ENCODE results near the gene HMOX1. TPM values are rescaled to one million over a fixed set of nuclear protein-coding genes. Genes with fewer than 3 reads are reported as not detected.

Gene HMOX1
- total RNA-seq, 1 experiment from 2014 or later = 26.4 TPM

GRCh38 chr22:35435201-35435740 is 54.4 kb downstream of the HMOX1 start:
- Histone ChIP-seq H3K27ac (ENCODE audit: low read depth, low read length) (no peak overlapping the region), H3K79me2 (ENCODE audit: insufficient read depth, low read length) (no peaks in the 10 kb centered on the region), H3K9me2 (ENCODE audit: insufficient read depth) (no peaks in the 10 kb centered on the region), H3K4me3 (replicated peaks in 1 of 2; ENCODE audit: low read depth in 1 of 2, low read length in 2 of 2) (no peak overlapping the region), H3K9me3 (ENCODE audit: control insufficient read depth in 1 of 2, insufficient read depth in 1 of 2, low read depth in 1 of 2, low read length in 2 of 2) (peaks cover 8 to 11% of the 10 kb centered on the region in 2 experiments; a peak in 2 of 4 replicates), H3K4me1 (ENCODE audit: control insufficient read depth in 1 of 2, insufficient read depth in 2 of 2, low read length in 2 of 2) (peaks cover 0 to 4% of the 10 kb centered on the region in 2 experiments; a peak in 1 of 4 replicates), H4K20me1 (ENCODE audit: insufficient read depth) (no peaks in the 10 kb centered on the region), H3K9ac (ENCODE audit: low read length) (no peak overlapping the region), H3K4me2 (ENCODE audit: low read length) (no peak overlapping the region), H3K27me3 (ENCODE audit: insufficient read depth, low read length) (no peaks in the 10 kb centered on the region), H2AFZ (ENCODE audit: low read depth, low read length, poor library complexity, severe bottlenecking) (no peak overlapping the region), H3K36me3 (ENCODE audit: control insufficient read depth in 1 of 2, insufficient read depth in 2 of 2, low read length in 2 of 2) (peaks cover 2 to 28% of the 10 kb centered on the region in 2 experiments; a peak in 2 of 4 replicates)
- DNase-seq (ENCODE audit: low read depth, low spot score) (no peak), ATAC-seq (no peak)
- POLR2A ChIA-PET = no interaction called here
- TF ChIP-seq ZNF274 (IDR thresholded peaks at IDR 0.05; ENCODE audit: low read depth, low read length) (no peak), SIN3A (IDR thresholded peaks at IDR 0.05; ENCODE audit: low read depth) (no peak), RAD21 (IDR thresholded peaks at IDR 0.05; ENCODE audit: low read depth) (no peak), ZFX (IDR thresholded peaks at IDR 0.05) (no peak), FOSL1 (IDR thresholded peaks at IDR 0.05; ENCODE audit: low read depth) (no peak), EZH2phosphoT487 (IDR thresholded peaks at IDR 0.05; ENCODE audit: borderline replicate concordance) (no peak), TCF7L2 (IDR thresholded peaks at IDR 0.05; ENCODE audit: borderline replicate concordance, extremely low read depth, insufficient read depth, insufficient read length) (no peak)
- no TSS peak for BruUV-seq (replicated peaks)
- CTCF ChIA-PET = no interaction called here
- intact Hi-C loops (cut with micrococcal nuclease) = loop anchor here (10.0 kb wide), 1 partner anchor 690 kb away; no protein-coding TSS in a partner anchor
- RAD21 ChIA-PET (ENCODE audit: low non-redundant PET in 1 of 2, low total read pairs in 2 of 2, uncharacterized antibody in 2 of 2, unreplicated experiment in 2 of 2) = no interaction called here

GRCh38 chr22:35436421-35436820 is 55.5 kb downstream of the HMOX1 start:
- no TSS peak for BruUV-seq (replicated peaks)
- H3K79me2 ChIP-seq (ENCODE audit: insufficient read depth, low read length) = no peaks in the 10 kb centered on the region
- DNase-seq (ENCODE audit: low read depth, low spot score) = no peak
- H3K9me3 ChIP-seq (ENCODE audit: control insufficient read depth in 1 of 2, insufficient read depth in 1 of 2, low read depth in 1 of 2, low read length in 2 of 2) = peaks cover 8 to 11% of the 10 kb centered on the region in 2 experiments; a peak in 2 of 4 replicates
- H3K9ac ChIP-seq (ENCODE audit: low read length) = no peak overlapping the region
- ChIA-PET CTCF (no interaction called here), RAD21 (ENCODE audit: low non-redundant PET in 1 of 2, low total read pairs in 2 of 2, uncharacterized antibody in 2 of 2, unreplicated experiment in 2 of 2) (no interaction called here), POLR2A (no interaction called here)
- no peak overlapping the region for H3K27ac ChIP-seq (ENCODE audit: low read depth, low read length)
- no peaks in the 10 kb centered on the region for H4K20me1 ChIP-seq (ENCODE audit: insufficient read depth)
- H3K4me3 ChIP-seq (replicated peaks in 1 of 2; ENCODE audit: low read depth in 1 of 2, low read length in 2 of 2) = no peak overlapping the region
- no peaks in the 10 kb centered on the region for H3K9me2 ChIP-seq (ENCODE audit: insufficient read depth)
- peaks cover 2 to 24% of the 10 kb centered on the region in 2 experiments; a peak in 2 of 4 replicates for H3K36me3 ChIP-seq (ENCODE audit: control insufficient read depth in 1 of 2, insufficient read depth in 2 of 2, low read length in 2 of 2)
- intact Hi-C loops (cut with micrococcal nuclease) = loop anchor here (10.0 kb wide), 1 partner anchor 688 kb away; no protein-coding TSS in a partner anchor
- TF ChIP-seq CEBPB (IDR thresholded peaks at IDR 0.05; ENCODE audit: low read depth) = no peak
- TF ChIP-seq ZNF274 (IDR thresholded peaks at IDR 0.05; ENCODE audit: low read depth, low read length) = no peak
- no peak for TF ChIP-seq ZBTB33 (IDR thresholded peaks at IDR 0.05; ENCODE audit: extremely low read depth, insufficient replicate concordance, low read length)
- TF ChIP-seq SP1 (IDR thresholded peaks at IDR 0.05; ENCODE audit: low read depth) = no peak
- TF ChIP-seq EZH2 (IDR thresholded peaks at IDR 0.05) = no peak
- TF ChIP-seq EGR1 (IDR thresholded peaks at IDR 0.05; ENCODE audit: low read depth) = no peak
- TF ChIP-seq YY1 (IDR thresholded peaks at IDR 0.05; ENCODE audit: extremely low read depth, insufficient replicate concordance, low read depth, low read length) = no peak
- no peak overlapping the region for H2AFZ ChIP-seq (ENCODE audit: low read depth, low read length, poor library complexity, severe bottlenecking)
- ATAC-seq = no peak
- H3K27me3 ChIP-seq (ENCODE audit: insufficient read depth, low read length) = no peaks in the 10 kb centered on the region
- peaks cover 0 to 4% of the 10 kb centered on the region in 2 experiments; a peak in 1 of 4 replicates for H3K4me1 ChIP-seq (ENCODE audit: control insufficient read depth in 1 of 2, insufficient read depth in 2 of 2, low read length in 2 of 2)
- H3K4me2 ChIP-seq (ENCODE audit: low read length) = no peak overlapping the region

All from HCT116 (cell line).